Measurements from ENCODE around the gene AMZ1.
A peak's percentile ranks its signal among the peaks of the same experiment; 100 is the strongest.

AMZ1 gene

GRCh38 chr7:2680256-2680655 lies 7.7 kb upstream of the AMZ1 start:
- H3K27me3 ChIP-seq (replicated peaks; ENCODE audit: control insufficient read depth, insufficient read depth, low read length, poor library complexity, severe bottlenecking): no peaks in the 10 kb centered on the region
- DNase-seq: no peak

GRCh38 chr7:2680792-2681490 lies 7.1 kb upstream of the AMZ1 start:
- Histone ChIP-seq H3K4me3 (ENCODE audit: insufficient read depth, low read depth, low read length, poor library complexity, severe bottlenecking) (no peak overlapping the region), H3K27ac (ENCODE audit: insufficient read depth, low read length, poor library complexity, severe bottlenecking) (no peak overlapping the region), H3K36me3 (ENCODE audit: control insufficient read depth, insufficient read depth, low read length) (no peaks in the 10 kb centered on the region), H3K27me3 (replicated peaks; ENCODE audit: control insufficient read depth, insufficient read depth, low read length, poor library complexity, severe bottlenecking) (no peaks in the 10 kb centered on the region), H3K4me1 (ENCODE audit: control insufficient read depth, insufficient read depth, low read length, poor library complexity, severe bottlenecking) (no peaks in the 10 kb centered on the region), H3K9me3 (ENCODE audit: control insufficient read depth, low read length) (no peaks in the 10 kb centered on the region)
- DNase-seq: peak; percentile 11 to 30 (median 15)

More at GRCh38 chr7:2680256-2680655, 7.7 kb upstream of the AMZ1 start:
- Histone ChIP-seq H3K9me3 (ENCODE audit: control insufficient read depth, low read length) (no peaks in the 10 kb centered on the region), H3K36me3 (ENCODE audit: control insufficient read depth, insufficient read depth, low read length) (no peaks in the 10 kb centered on the region), H3K4me1 (ENCODE audit: control insufficient read depth, insufficient read depth, low read length, poor library complexity, severe bottlenecking) (no peaks in the 10 kb centered on the region), H3K27ac (ENCODE audit: insufficient read depth, low read length, poor library complexity, severe bottlenecking) (no peak overlapping the region), H3K4me3 (ENCODE audit: insufficient read depth, low read depth, low read length, poor library complexity, severe bottlenecking) (no peak overlapping the region)

- Histone ChIP-seq H3K27me3 (replicated peaks; ENCODE audit: control insufficient read depth, insufficient read depth, low read length, poor library complexity, severe bottlenecking) (peaks cover 1% of the 10 kb centered on the region), H3K4me3 (ENCODE audit: insufficient read depth, low read depth, low read length, poor library complexity, severe bottlenecking) (no peak overlapping the region), H3K36me3 (ENCODE audit: control insufficient read depth, insufficient read depth, low read length) (no peaks in the 10 kb centered on the region), H3K9me3 (ENCODE audit: control insufficient read depth, low read length) (no peaks in the 10 kb centered on the region), H3K4me1 (ENCODE audit: control insufficient read depth, insufficient read depth, low read length, poor library complexity, severe bottlenecking) (no peaks in the 10 kb centered on the region), H3K27ac (ENCODE audit: insufficient read depth, low read length, poor library complexity, severe bottlenecking) (no peak overlapping the region)
- DNase-seq: no peak
Measured at GRCh38 chr7:2681929-2682799, 5.8 kb upstream of the AMZ1 start.

GRCh38 chr7:2684501-2684900 lies 3.5 kb upstream of the AMZ1 start:
- Histone ChIP-seq H3K4me3 (ENCODE audit: insufficient read depth, low read depth, low read length, poor library complexity, severe bottlenecking) (no peak overlapping the region), H3K9me3 (ENCODE audit: control insufficient read depth, low read length) (no peaks in the 10 kb centered on the region), H3K27me3 (replicated peaks; ENCODE audit: control insufficient read depth, insufficient read depth, low read length, poor library complexity, severe bottlenecking) (peaks cover 15% of the 10 kb centered on the region), H3K4me1 (ENCODE audit: control insufficient read depth, insufficient read depth, low read length, poor library complexity, severe bottlenecking) (peaks cover 13% of the 10 kb centered on the region), H3K36me3 (ENCODE audit: control insufficient read depth, insufficient read depth, low read length) (no peaks in the 10 kb centered on the region), H3K27ac (ENCODE audit: insufficient read depth, low read length, poor library complexity, severe bottlenecking) (no peak overlapping the region)
- no peak for DNase-seq

GRCh38 chr7:2686101-2686500 lies 1.9 kb upstream of the AMZ1 start:
- peaks cover 15% of the 10 kb centered on the region for H3K27me3 ChIP-seq (replicated peaks; ENCODE audit: control insufficient read depth, insufficient read depth, low read length, poor library complexity, severe bottlenecking)
- DNase-seq: no peak
- H3K4me3 ChIP-seq (ENCODE audit: insufficient read depth, low read depth, low read length, poor library complexity, severe bottlenecking): no peak overlapping the region
- no peak overlapping the region for H3K27ac ChIP-seq (ENCODE audit: insufficient read depth, low read length, poor library complexity, severe bottlenecking)
- H3K4me1 ChIP-seq (ENCODE audit: control insufficient read depth, insufficient read depth, low read length, poor library complexity, severe bottlenecking): peaks cover 13% of the 10 kb centered on the region
- H3K9me3 ChIP-seq (ENCODE audit: control insufficient read depth, low read length): no peaks in the 10 kb centered on the region
- no peaks in the 10 kb centered on the region for H3K36me3 ChIP-seq (ENCODE audit: control insufficient read depth, insufficient read depth, low read length)

- H3K27ac ChIP-seq (ENCODE audit: insufficient read depth, low read length, poor library complexity, severe bottlenecking): no peak overlapping the region
- H3K9me3 ChIP-seq (ENCODE audit: control insufficient read depth, low read length): no peaks in the 10 kb centered on the region
- no peak for DNase-seq
- H3K27me3 ChIP-seq (replicated peaks; ENCODE audit: control insufficient read depth, insufficient read depth, low read length, poor library complexity, severe bottlenecking): peaks cover 15% of the 10 kb centered on the region
- H3K4me3 ChIP-seq (ENCODE audit: insufficient read depth, low read depth, low read length, poor library complexity, severe bottlenecking): no peak overlapping the region
- peaks cover 13% of the 10 kb centered on the region for H3K4me1 ChIP-seq (ENCODE audit: control insufficient read depth, insufficient read depth, low read length, poor library complexity, severe bottlenecking)
- H3K36me3 ChIP-seq (ENCODE audit: control insufficient read depth, insufficient read depth, low read length): no peaks in the 10 kb centered on the region
Measured at GRCh38 chr7:2687338-2687869, 598 bp upstream of the AMZ1 start.

GRCh38 chr7:2688409-2689342 lies 674 bp downstream of the AMZ1 start:
- Histone ChIP-seq H3K27me3 (replicated peaks; ENCODE audit: control insufficient read depth, insufficient read depth, low read length, poor library complexity, severe bottlenecking) (peaks cover 15% of the 10 kb centered on the region), H3K27ac (ENCODE audit: insufficient read depth, low read length, poor library complexity, severe bottlenecking) (no peak overlapping the region), H3K36me3 (ENCODE audit: control insufficient read depth, insufficient read depth, low read length) (no peaks in the 10 kb centered on the region), H3K4me1 (ENCODE audit: control insufficient read depth, insufficient read depth, low read length, poor library complexity, severe bottlenecking) (peaks cover 13% of the 10 kb centered on the region), H3K9me3 (ENCODE audit: control insufficient read depth, low read length) (no peaks in the 10 kb centered on the region), H3K4me3 (ENCODE audit: insufficient read depth, low read depth, low read length, poor library complexity, severe bottlenecking) (no peak overlapping the region)
- DNase-seq: no peak

- no peak overlapping the region for H3K4me3 ChIP-seq (ENCODE audit: insufficient read depth, low read depth, low read length, poor library complexity, severe bottlenecking)
- peaks cover 13% of the 10 kb centered on the region for H3K4me1 ChIP-seq (ENCODE audit: control insufficient read depth, insufficient read depth, low read length, poor library complexity, severe bottlenecking)
- no peaks in the 10 kb centered on the region for H3K9me3 ChIP-seq (ENCODE audit: control insufficient read depth, low read length)
- H3K36me3 ChIP-seq (ENCODE audit: control insufficient read depth, insufficient read depth, low read length): no peaks in the 10 kb centered on the region
- peaks cover 15% of the 10 kb centered on the region for H3K27me3 ChIP-seq (replicated peaks; ENCODE audit: control insufficient read depth, insufficient read depth, low read length, poor library complexity, severe bottlenecking)
- H3K27ac ChIP-seq (ENCODE audit: insufficient read depth, low read length, poor library complexity, severe bottlenecking): no peak overlapping the region
- no peak for DNase-seq
Measured at GRCh38 chr7:2689343-2689847, 1.4 kb downstream of the AMZ1 start.

- no peak for DNase-seq
- peaks cover 13% of the 10 kb centered on the region for H3K4me1 ChIP-seq (ENCODE audit: control insufficient read depth, insufficient read depth, low read length, poor library complexity, severe bottlenecking)
- no peak overlapping the region for H3K27ac ChIP-seq (ENCODE audit: insufficient read depth, low read length, poor library complexity, severe bottlenecking)
- no peaks in the 10 kb centered on the region for H3K36me3 ChIP-seq (ENCODE audit: control insufficient read depth, insufficient read depth, low read length)
- H3K9me3 ChIP-seq (ENCODE audit: control insufficient read depth, low read length): no peaks in the 10 kb centered on the region
- peaks cover 15% of the 10 kb centered on the region for H3K27me3 ChIP-seq (replicated peaks; ENCODE audit: control insufficient read depth, insufficient read depth, low read length, poor library complexity, severe bottlenecking)
- H3K4me3 ChIP-seq (ENCODE audit: insufficient read depth, low read depth, low read length, poor library complexity, severe bottlenecking): no peak overlapping the region
Measured at GRCh38 chr7:2689951-2690705, 2.1 kb downstream of the AMZ1 start.
